GM11168 (cell line): ENCODE measurements around the gene MTRF1.
"Not testable (repeated sequence)": the region's sequence is repeated elsewhere in the genome, so short reads cannot be mapped to it uniquely, and the experiment has no call there.

Experiments
- in situ Hi-C: fragments of 300-500 bp; cut with MboI; formaldehyde crosslinking; loops from one replicate; pipeline ENCODE4 v1.12.0; 2022; ENCODE audit warnings: low sequenced_read_pairs; ENCODE audit not compliant: unreplicated experiment

Gene MTRF1

GRCh38 chr13:41284512-41285288, 21.3 kb upstream of the MTRF1 start:
- in situ Hi-C loops = no loop called here

GRCh38 chr13:41282129-41282571, 18.8 kb upstream of the MTRF1 start:
- in situ Hi-C loops = no loop called here

- in situ Hi-C loops = not testable (repeated sequence)
Observed at GRCh38 chr13:41279156-41279555, 15.8 kb upstream of the MTRF1 start.

- in situ Hi-C loops = no loop called here
Observed at GRCh38 chr13:41276824-41277223, 13.4 kb upstream of the MTRF1 start.

- in situ Hi-C loops = no loop called here
Observed at GRCh38 chr13:41274881-41275280, 11.5 kb upstream of the MTRF1 start.

GRCh38 chr13:41273831-41274441, 10.6 kb upstream of the MTRF1 start:
- in situ Hi-C loops = no loop called here

- in situ Hi-C loops = no loop called here
Observed at GRCh38 chr13:41271456-41272285, 8.3 kb upstream of the MTRF1 start.

- in situ Hi-C loops = no loop called here
Observed at GRCh38 chr13:41268764-41269163, 5.4 kb upstream of the MTRF1 start.

GRCh38 chr13:41267106-41267505, 3.7 kb upstream of the MTRF1 start:
- in situ Hi-C loops = no loop called here

GRCh38 chr13:41259875-41260501, 3.4 kb downstream of the MTRF1 start:
- in situ Hi-C loops = no loop called here

- in situ Hi-C loops = no loop called here
Observed at GRCh38 chr13:41257535-41257934, 5.8 kb downstream of the MTRF1 start.

- in situ Hi-C loops = no loop called here
Observed at GRCh38 chr13:41254902-41255301, 8.5 kb downstream of the MTRF1 start.

- in situ Hi-C loops = no loop called here
Observed at GRCh38 chr13:41250993-41251392, 12.4 kb downstream of the MTRF1 start.

GRCh38 chr13:41246969-41247680, 16.3 kb downstream of the MTRF1 start:
- in situ Hi-C loops = no loop called here

GRCh38 chr13:41244556-41244955, 18.8 kb downstream of the MTRF1 start:
- in situ Hi-C loops = no loop called here

- in situ Hi-C loops = no loop called here
Observed at GRCh38 chr13:41241626-41242025, 21.8 kb downstream of the MTRF1 start.

GRCh38 chr13:41236369-41236768, 27.0 kb downstream of the MTRF1 start:
- in situ Hi-C loops = no loop called here

GRCh38 chr13:41232578-41233480, 30.5 kb downstream of the MTRF1 start:
- in situ Hi-C loops = no loop called here

- in situ Hi-C loops = no loop called here
Observed at GRCh38 chr13:41231786-41232185, 31.6 kb downstream of the MTRF1 start.
